GM21423 (cell line): ENCODE data around the gene LYPD1.

Experiments used
- ATAC-seq: cut with Tn5 transposase; IDR thresholded peaks from one replicate; pipeline ENCODE4 v1.9.1; 2021; ENCODE audit warnings: mild to moderate bottlenecking, moderate library complexity; ENCODE audit not compliant: unreplicated experiment

The LYPD1 gene

DNA sequence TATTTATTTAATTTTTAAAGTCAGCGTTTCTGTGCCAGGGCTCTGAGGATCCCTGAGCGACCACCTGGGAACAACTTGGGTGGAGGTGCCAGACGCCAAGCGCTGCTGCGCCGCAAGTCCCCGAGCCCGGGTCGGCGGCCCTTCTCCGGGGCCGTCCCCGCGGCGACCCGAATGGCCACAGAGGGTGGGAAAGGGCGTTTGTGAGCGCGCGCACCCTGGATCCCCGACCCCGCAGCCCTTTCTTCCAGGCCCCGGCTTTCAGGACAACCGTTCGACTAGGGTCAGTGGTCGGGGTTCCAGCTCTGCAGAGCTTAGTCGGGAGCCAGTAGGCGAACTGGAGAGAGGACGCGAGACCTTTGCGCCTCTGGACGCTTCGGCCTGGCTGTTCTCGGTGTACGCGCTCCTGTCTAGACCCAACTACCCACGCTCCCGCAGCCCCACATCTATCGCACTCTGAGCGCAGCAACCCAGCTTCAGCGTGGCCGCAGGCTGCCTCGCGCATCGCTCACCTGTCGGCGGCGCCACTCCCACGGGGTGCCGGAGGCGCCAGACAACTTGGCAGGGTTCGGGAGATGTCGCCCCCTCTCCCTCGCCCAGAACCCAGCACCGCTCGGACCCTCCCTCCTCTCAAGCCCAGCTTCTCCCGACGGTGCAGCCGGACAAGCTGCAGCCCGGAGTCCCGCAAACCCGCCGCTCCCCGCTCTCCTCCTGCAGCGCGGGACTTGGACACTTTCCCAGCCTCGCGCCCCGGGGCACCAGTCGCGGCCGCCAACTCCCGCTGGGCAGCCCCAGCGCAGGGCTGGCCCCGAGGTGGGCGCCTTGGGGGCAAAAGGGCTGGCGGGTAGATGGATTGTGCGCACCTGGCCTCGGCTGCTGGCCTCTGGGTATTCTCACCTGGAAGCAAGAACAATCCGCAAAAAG lies 758 bp downstream of the LYPD1 start:
- no peak for ATAC-seq

GRCh38 chr2:132668189-132668823 lies 1.7 kb downstream of the LYPD1 start:
- no peak for ATAC-seq

- no peak for ATAC-seq
Measured at GRCh38 chr2:132667706-132668105, 2.3 kb downstream of the LYPD1 start.

GRCh38 chr2:132665401-132666140 lies 4.4 kb downstream of the LYPD1 start:
- no peak for ATAC-seq

DNA sequence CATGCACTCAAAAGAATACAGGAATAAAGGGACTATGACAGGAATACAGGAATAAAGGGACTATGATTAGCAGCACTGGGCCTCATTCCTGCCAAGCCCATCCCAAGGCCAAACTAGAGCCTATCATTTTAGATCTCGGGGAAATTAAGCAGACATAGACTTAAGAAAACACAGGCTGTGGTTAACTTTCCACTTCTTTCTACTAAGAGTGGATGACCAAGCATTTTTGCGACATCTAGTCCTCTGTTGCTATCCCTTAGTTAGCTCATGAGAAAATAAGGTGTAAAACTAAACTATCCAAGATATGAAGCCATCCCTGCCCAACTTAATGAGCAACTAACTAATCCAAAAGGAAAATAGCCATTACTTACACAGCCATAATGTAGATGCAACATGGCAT lies 5.9 kb downstream of the LYPD1 start:
- no peak for ATAC-seq

- no peak for ATAC-seq
Measured at GRCh38 chr2:132662732-132663131, 7.3 kb downstream of the LYPD1 start.

DNA sequence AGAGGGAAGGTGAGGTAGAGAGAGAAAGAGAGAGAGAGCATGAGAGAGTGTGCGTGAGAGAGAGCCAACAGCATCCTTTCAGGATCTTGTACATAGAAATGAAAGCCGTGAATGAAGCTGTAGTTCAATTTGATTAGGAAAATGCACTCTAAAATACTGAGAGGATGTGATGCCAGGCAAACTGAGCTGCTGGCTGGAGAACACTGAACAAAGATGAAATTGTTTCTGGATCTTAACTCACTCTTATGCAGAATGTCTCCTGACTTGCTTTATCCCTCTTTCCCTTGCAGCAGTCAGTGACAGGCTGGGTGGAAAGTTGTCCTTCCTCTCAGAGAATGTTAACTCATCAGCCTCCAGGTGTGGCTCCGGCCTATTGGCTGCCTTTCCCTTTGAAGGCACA lies 10.7 kb downstream of the LYPD1 start:
- no peak for ATAC-seq

DNA sequence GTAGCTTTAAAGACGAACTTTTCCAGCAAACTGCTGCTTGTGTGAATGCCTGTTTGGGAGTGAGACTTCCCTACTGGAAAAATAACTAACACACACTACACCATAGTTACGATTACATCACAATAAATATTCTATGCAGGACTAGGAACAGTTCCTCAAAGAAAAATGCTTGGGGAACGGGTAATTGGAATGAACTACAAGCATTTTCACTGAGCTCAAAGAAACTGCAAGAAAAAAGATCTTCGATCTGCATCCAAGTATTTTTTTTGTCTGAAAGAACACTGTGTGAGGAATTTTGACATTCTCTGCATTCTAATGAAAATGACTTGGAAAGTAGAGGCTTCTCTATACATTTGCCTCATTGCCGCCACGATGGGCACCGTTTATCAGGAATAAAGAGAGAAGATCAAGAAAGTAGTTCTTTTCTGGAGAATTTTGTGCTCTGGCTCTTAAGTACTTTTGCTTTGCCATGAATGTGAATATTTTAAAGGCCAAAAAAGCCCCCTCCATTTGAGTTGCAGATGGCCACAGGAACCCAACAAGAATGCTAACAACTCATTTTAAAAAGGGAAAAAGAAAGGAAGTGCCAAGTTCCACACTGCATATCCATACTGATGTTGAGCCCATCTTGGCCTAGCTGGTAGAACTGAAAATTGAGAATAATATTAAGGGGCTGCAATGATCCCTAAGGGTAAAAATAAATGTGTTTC lies 13.6 kb downstream of the LYPD1 start:
- no peak for ATAC-seq

DNA sequence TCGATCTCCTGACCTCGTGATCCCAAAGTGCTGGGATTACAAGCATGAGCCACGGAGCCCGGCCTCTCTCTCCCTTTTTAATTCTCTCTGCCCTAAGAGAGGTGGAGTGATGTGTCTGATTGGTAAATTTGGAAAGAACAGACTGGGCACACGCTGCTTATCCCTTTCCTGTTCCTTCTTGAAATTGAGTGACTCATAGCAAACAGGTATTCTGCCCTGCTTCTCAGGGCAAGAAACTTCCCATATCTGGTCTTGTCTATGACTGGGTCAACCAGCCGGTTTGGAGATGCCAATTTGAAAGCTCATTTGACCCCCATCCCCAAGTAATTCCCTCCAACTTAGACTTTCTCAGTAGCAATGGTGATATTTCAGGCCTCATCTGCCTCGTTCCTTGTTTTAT lies 15.0 kb downstream of the LYPD1 start:
- ATAC-seq = no peak

DNA sequence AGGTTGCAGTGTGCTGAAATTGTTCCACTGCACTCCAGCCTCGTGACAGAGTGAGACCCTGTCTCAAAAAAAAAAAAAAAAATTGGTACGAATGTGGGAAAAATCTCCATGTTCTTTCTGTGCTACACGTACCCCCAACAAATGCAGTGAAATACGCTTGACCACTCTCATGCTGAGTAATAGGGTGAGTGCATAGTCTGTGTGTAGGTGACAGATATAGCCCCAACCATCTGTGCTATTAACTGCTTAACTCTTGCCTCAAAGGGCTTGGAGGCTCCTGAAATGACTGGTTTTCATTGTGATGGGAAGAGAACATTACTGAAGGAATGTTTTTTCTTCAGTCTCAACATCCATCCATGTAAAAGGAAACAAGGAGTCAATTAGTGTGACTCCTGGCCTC lies 15.7 kb downstream of the LYPD1 start:
- ATAC-seq = no peak

DNA sequence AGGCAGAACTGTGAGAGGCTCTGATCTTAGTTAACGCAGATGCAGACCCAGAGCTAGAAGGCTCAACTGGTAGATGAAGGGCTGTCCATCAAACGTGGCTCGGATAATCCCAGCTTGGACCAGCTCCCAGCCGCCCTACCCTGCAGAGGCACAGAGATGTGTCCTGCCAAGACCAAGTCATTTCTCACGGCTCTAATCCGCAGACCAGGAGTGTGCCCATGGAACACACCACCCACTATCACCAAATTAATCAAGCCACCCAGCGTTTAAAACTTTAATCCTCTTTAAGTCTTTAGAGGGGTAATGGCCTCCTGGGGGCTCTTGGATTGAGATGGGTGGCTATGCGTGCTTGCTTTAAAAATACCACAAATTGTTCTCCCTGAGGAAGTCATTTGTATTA lies 17.5 kb downstream of the LYPD1 start:
- no peak for ATAC-seq

- no peak for ATAC-seq
Measured at GRCh38 chr2:132651115-132652045, 18.6 kb downstream of the LYPD1 start.

- no peak for ATAC-seq
Measured at GRCh38 chr2:132646540-132647108, 23.4 kb downstream of the LYPD1 start.

- ATAC-seq = no peak
Measured at GRCh38 chr2:132645722-132646539, 24.1 kb downstream of the LYPD1 start.

DNA sequence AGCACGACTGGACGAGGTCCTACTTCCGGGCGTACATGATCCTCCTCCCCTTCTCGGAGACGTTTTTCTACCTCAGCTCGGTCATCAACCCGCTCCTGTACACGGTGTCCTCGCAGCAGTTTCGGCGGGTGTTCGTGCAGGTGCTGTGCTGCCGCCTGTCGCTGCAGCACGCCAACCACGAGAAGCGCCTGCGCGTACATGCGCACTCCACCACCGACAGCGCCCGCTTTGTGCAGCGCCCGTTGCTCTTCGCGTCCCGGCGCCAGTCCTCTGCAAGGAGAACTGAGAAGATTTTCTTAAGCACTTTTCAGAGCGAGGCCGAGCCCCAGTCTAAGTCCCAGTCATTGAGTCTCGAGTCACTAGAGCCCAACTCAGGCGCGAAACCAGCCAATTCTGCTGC lies 24.8 kb downstream of the LYPD1 start:
- no peak for ATAC-seq

DNA sequence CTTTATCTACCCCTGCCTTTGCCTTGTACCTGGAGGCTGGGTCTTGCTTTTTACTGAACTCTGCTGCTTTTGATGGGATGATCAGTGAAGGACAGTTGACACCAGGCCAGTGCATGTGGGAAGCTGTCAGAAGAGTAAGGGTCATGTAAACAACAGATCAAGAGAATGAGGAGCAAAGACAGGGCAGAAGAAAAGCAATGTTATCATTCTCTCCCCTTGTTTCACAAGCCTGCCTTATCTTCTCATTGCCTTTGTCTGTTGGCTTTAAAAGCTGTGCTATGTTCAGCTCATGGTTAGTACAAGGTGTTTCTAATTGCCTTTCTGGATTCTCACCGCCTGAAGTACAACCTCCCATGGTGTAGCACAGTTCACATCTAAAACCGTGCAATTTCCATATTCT lies 27.6 kb downstream of the LYPD1 start:
- no peak for ATAC-seq

- ATAC-seq = no peak
Measured at GRCh38 chr2:132641819-132642218, 28.2 kb downstream of the LYPD1 start.

- no peak for ATAC-seq
Measured at GRCh38 chr2:132640116-132640515, 29.9 kb downstream of the LYPD1 start.
